Measurements from ENCODE around the gene FAM117B.

FAM117B gene

GRCh38 chr2:202757339-202757738, 122.6 kb downstream of the FAM117B start:
- no peak for TF ChIP-seq CTCF (conservative IDR thresholded peaks at IDR 0.05; ENCODE audit: low read length)
- no peak overlapping the region for H3K4me3 ChIP-seq (ENCODE audit: low read length)
- no peak for DNase-seq (ENCODE audit: low read depth)

GRCh38 chr2:202758128-202758527, 123.4 kb downstream of the FAM117B start:
- TF ChIP-seq CTCF (conservative IDR thresholded peaks at IDR 0.05; ENCODE audit: low read length) = no peak
- no peak for DNase-seq (ENCODE audit: low read depth)
- H3K4me3 ChIP-seq (ENCODE audit: low read length) = no peak overlapping the region

- no peak overlapping the region for H3K4me3 ChIP-seq (ENCODE audit: low read length)
- TF ChIP-seq CTCF (conservative IDR thresholded peaks at IDR 0.05; ENCODE audit: low read length) = no peak
- DNase-seq (ENCODE audit: low read depth) = no peak
Observed at GRCh38 chr2:202758604-202759003, 123.8 kb downstream of the FAM117B start.

GRCh38 chr2:202760848-202761247, 126.1 kb downstream of the FAM117B start:
- no peak for TF ChIP-seq CTCF (conservative IDR thresholded peaks at IDR 0.05; ENCODE audit: low read length)
- H3K4me3 ChIP-seq (ENCODE audit: low read length) = no peak overlapping the region
- DNase-seq (ENCODE audit: low read depth) = no peak

- no peak for DNase-seq (ENCODE audit: low read depth)
- TF ChIP-seq CTCF (conservative IDR thresholded peaks at IDR 0.05; ENCODE audit: low read length) = no peak
- no peak overlapping the region for H3K4me3 ChIP-seq (ENCODE audit: low read length)
Observed at GRCh38 chr2:202762556-202762955, 127.8 kb downstream of the FAM117B start.

GRCh38 chr2:202763916-202764315, 129.1 kb downstream of the FAM117B start:
- no peak for TF ChIP-seq CTCF (conservative IDR thresholded peaks at IDR 0.05; ENCODE audit: low read length)
- no peak overlapping the region for H3K4me3 ChIP-seq (ENCODE audit: low read length)
- DNase-seq (ENCODE audit: low read depth) = no peak

GRCh38 chr2:202764991-202765390, 130.2 kb downstream of the FAM117B start:
- H3K4me3 ChIP-seq (ENCODE audit: low read length) = no peak overlapping the region
- DNase-seq (ENCODE audit: low read depth) = no peak
- no peak for TF ChIP-seq CTCF (conservative IDR thresholded peaks at IDR 0.05; ENCODE audit: low read length)

Data from AG10803 (cell line).